Measurements from ENCODE around the gene SIL1.

SIL1 gene

DNA sequence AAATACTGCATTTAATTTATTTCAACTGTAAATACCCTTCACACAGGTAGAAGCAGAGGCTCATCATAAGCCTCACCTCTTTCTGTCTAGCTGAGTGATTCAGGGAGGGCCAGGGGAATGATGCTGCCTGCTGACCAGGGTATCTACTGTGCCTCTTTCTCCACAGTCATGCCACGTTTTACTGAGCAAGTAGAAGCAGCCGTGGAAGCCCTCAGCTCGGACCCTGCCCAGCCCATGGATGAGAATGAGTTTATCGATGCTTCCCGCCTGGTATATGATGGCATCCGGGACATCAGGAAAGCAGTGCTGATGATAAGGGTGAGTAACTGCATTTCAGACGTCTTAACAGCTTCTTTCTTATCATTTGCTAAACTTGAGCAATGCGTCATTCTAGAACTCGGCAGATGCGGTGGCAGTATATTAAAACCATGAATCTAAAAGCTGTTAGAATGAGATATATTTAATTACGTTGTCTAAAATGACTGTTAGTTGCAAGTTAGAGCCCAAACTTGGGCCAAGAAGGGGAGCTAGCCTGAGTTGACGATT is 273.0 kb downstream of the SIL1 start:
- TF ChIP-seq, protein P1, sequence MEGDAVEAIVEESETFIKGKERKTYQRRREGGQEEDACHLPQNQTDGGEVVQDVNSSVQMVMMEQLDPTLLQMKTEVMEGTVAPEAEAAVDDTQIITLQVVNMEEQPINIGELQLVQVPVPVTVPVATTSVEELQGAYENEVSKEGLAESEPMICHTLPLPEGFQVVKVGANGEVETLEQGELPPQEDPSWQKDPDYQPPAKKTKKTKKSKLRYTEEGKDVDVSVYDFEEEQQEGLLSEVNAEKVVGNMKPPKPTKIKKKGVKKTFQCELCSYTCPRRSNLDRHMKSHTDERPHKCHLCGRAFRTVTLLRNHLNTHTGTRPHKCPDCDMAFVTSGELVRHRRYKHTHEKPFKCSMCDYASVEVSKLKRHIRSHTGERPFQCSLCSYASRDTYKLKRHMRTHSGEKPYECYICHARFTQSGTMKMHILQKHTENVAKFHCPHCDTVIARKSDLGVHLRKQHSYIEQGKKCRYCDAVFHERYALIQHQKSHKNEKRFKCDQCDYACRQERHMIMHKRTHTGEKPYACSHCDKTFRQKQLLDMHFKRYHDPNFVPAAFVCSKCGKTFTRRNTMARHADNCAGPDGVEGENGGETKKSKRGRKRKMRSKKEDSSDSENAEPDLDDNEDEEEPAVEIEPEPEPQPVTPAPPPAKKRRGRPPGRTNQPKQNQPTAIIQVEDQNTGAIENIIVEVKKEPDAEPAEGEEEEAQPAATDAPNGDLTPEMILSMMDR (IDR thresholded peaks at IDR 0.05), result no peak

DNA sequence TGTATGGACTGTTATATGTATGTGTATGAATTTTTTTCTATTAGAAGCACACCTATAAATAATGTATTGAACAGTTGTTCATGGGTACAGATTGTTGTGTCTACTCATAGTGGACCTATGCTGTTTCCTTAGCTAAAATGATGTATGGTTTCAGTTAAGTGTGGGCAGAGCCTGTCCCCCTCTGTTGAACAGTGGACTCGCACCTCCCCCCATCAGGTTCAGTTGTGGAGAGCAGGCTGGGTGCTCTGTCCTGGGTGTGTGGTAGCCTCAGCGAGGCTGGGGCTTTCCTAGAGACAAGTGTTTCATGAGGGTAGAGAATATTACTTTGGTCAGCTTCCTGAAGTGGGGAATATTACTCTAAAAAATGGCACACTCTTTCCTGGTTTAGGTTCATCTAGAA is 275.7 kb downstream of the SIL1 start:
- TF ChIP-seq, protein P1 (IDR thresholded peaks at IDR 0.05), result no peak

DNA sequence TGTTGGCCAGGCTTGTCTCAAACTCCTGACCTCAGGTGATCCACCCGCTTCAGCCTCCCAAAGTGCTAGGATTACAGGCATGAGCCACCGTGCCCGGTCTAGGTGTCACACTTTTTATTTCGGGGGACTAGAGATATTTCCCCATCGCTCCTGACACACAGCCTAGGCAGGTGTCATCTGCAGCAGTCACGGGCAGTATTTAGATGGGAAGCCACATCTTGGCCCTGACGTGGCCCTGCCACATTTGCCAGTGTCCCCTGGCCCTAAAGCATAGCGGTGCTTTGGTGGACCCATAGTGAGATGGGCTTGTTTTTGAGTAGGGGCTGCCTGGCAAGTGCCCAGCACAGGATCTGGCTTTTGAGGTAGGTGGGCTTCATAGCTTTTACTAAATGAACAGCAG is 278.0 kb downstream of the SIL1 start:
- TF ChIP-seq, protein P1 (IDR thresholded peaks at IDR 0.05), result no peak

DNA sequence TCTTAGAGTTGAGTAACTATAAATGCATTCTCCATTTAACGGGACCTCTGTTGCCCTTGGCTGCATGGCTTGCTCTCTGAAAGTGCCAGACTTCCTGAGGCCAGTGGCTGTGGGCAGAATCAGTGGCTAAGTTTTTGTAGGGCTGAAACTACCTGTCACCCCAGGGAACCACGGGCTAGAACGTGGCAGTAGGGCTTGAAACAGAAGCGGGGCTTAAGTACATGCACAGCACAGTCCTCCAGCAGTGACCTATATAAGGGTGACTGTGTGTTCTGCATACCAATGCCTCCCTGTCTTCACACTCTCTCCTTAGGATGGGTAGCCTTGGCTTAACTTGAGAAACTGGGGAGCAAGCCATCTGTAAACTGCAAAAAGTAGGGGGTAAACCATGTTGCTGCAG is 279.5 kb downstream of the SIL1 start:
- TF ChIP-seq, protein P1 (IDR thresholded peaks at IDR 0.05), result no peak

DNA sequence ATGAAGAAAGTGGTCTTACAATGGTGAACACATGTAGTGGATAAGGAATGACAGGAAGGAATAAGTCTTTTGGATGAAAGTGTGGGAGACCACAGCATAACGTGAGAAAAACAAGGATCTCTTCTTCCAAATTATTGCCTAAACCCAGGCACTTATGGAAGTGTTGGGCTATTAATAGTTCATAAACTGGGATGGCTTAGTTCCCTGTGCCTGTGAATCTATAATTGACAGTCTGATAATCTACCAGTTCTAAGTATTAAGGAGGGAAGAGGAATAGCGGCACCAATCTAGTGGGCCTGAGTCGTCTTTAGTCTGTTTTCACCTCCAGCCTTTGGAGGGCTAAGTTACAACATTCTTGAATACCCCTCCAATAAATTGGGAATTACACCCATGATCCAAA is 283.8 kb downstream of the SIL1 start:
- TF ChIP-seq, protein P1 (IDR thresholded peaks at IDR 0.05), result no peak

DNA sequence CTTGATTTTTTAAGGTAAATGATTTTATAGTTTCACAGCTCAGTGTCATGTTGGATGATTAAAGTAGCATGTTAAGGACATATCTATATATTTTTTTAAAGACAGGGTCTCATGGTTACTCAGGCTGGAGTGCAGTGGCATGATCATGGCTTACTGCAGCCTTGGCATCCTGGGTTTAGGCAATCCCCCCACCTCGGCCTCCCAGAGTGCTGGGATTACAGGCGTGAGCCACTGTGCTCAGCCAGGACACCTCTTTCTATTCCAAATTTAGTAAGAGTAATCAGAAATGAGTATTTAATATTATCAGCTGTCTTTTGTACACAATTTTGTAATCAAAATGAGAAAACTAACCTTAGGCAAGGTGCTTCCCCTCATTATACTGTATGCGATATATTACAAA is 284.4 kb downstream of the SIL1 start:
- TF ChIP-seq, protein P1 (IDR thresholded peaks at IDR 0.05), result no peak

DNA sequence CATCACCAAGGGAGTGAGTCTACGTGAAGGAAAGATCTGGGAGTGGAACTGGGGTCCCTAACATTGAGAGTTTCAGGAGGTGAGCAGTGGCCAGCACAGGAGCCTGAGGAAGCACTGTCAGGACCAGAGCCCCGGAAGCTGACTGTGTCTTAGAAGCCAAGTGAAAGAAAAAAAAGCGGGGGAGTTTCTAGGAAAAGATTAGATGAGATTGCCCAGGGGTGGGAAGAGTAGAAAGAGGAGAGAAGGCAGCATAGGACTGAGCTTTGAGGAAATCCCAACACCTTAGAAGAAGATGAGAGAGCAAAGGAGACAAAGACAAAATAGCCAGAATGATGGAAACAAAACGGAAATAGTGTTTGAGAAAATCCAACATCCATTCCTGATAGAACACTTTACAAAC is 286.1 kb downstream of the SIL1 start:
- TF ChIP-seq, protein P1 (IDR thresholded peaks at IDR 0.05), result no peak

DNA sequence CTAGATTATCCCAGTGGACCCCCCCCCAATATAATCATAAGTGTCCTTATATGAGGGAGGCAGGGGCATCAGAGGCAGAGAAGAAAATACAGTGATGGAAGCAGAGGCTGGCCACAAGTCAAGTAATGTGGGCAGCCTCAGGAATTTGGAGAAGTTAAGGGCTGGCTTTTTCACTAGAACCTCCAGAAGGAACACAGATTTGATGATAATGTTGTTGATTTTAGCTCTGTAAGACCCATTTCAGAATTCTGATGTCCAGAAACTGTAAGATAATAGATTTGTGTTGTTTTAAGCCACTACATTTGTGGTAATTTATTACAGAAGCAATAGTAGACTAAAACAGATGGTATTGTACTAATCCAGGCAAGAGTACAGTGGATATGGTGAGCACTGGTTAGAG is 286.7 kb downstream of the SIL1 start:
- TF ChIP-seq, protein P1 (IDR thresholded peaks at IDR 0.05), result no peak

Measured in LNCAP (cell line).